Liver (tissue), 9 donors: ENCODE results near the gene ZMYND8. TPM values are rescaled to one million over a fixed set of nuclear protein-coding genes. Genes with fewer than 3 reads are reported as not detected.
"Not testable (repeated sequence)": the region's sequence is repeated elsewhere in the genome, so short reads cannot be mapped to it uniquely, and the experiment has no call there.

ENCODE experiments used
- DNase-seq: peaks from one replicate; pipeline ENCODE4 v3.0.0-alpha.2; 2017; ENCODE audit warnings: low spot score
- H3K27ac ChIP-seq, 2 donors: one replicate each; pipeline ENCODE4 v1.7.0; 2013; ENCODE audit warnings: inconsistent platforms in 2 of 2, low read length in 2 of 2, control low read depth in 1 of 2, low read depth in 1 of 2, mild to moderate bottlenecking in 1 of 2
- H3K27me3 ChIP-seq, 4 donors: one replicate each; pipeline versions ENCODE4 v1.6.1 to v1.7.0; 2013; ENCODE audit warnings: low read length in 3 of 4, inconsistent platforms in 1 of 4, mild to moderate bottlenecking in 1 of 4, moderate library complexity in 1 of 4; ENCODE audit not compliant: control insufficient read depth in 4 of 4, insufficient read depth in 4 of 4
- H3K36me3 ChIP-seq, 4 donors: one replicate each; pipeline versions ENCODE4 v1.6.1 to v1.7.0; 2013; ENCODE audit warnings: low read length in 3 of 4, mild to moderate bottlenecking in 3 of 4, low read depth in 1 of 4, moderate library complexity in 1 of 4; ENCODE audit not compliant: control insufficient read depth in 4 of 4, insufficient read depth in 3 of 4
- H3K4me1 ChIP-seq, 4 donors: one replicate each; pipeline versions ENCODE4 v1.6.1 to v1.7.0; 2013; ENCODE audit warnings: low read length in 3 of 4, mild to moderate bottlenecking in 3 of 4, moderate library complexity in 1 of 4; ENCODE audit not compliant: control insufficient read depth in 4 of 4, insufficient read depth in 4 of 4
- H3K4me3 ChIP-seq, 3 donors: one replicate each; pipeline versions ENCODE4 v1.6.1 to v1.7.0; 2013; ENCODE audit warnings: low read length in 3 of 3, control low read depth in 1 of 3, low read depth in 1 of 3, mild to moderate bottlenecking in 1 of 3
- H3K9ac ChIP-seq, 2 donors: one replicate each; pipeline ENCODE4 v1.7.0; 2013; ENCODE audit warnings: low read length in 2 of 2, mild to moderate bottlenecking in 2 of 2, moderate library complexity in 2 of 2, control low read depth in 1 of 2, low read depth in 1 of 2
- H3K9me3 ChIP-seq, 4 donors: one replicate each; pipeline versions ENCODE4 v1.6.1 to v1.7.0; 2013; ENCODE audit warnings: low read length in 3 of 4; ENCODE audit not compliant: control insufficient read depth in 4 of 4
- ATF3 ChIP-seq: IDR thresholded peaks from 2 replicates; pipeline ENCODE4 v1.6.1; 2016; ENCODE audit warnings: antibody characterized with exemption
- CTCF ChIP-seq: fragments of 150-350 bp; IDR thresholded peaks from 2 replicates; pipeline ENCODE4 v1.5.1; 2017; ENCODE audit warnings: improper control_type of control experiment, low read depth, low read length; ENCODE audit not compliant: missing input control
- FOXA1 ChIP-seq: IDR thresholded peaks from 2 replicates; pipeline ENCODE4 v1.6.1; 2016; ENCODE audit warnings: antibody characterized with exemption
- FOXA2 ChIP-seq: IDR thresholded peaks from 2 replicates; pipeline ENCODE4 v1.6.1; 2016; ENCODE audit warnings: antibody characterized with exemption
- GABPA ChIP-seq, 2 donors: IDR thresholded peaks in 1 of 2; conservative IDR thresholded peaks in 1 of 2; 2 replicates each; pipeline ENCODE4 v1.6.1; 2016; ENCODE audit warnings: antibody characterized with exemption in 2 of 2, mild to moderate bottlenecking in 1 of 2, moderate library complexity in 1 of 2
- HNF4G ChIP-seq: IDR thresholded peaks from 2 replicates; pipeline ENCODE4 v1.6.1; 2016; ENCODE audit warnings: antibody characterized with exemption
- JUND ChIP-seq, 2 donors: IDR thresholded peaks; 2 replicates each; pipeline ENCODE4 v1.6.1; 2016; ENCODE audit warnings: antibody characterized with exemption in 2 of 2
- MAX ChIP-seq: IDR thresholded peaks from 2 replicates; pipeline ENCODE4 v1.6.1; 2016; ENCODE audit warnings: antibody characterized with exemption
- NR2F2 ChIP-seq: IDR thresholded peaks from 2 replicates; pipeline ENCODE4 v1.6.1; 2016; ENCODE audit warnings: antibody characterized with exemption
- RAD21 ChIP-seq, 2 donors: IDR thresholded peaks; 2 replicates each; pipeline ENCODE4 v1.6.1; 2016; ENCODE audit warnings: antibody characterized with exemption in 2 of 2, mild to moderate bottlenecking in 2 of 2
- REST ChIP-seq: IDR thresholded peaks from 2 replicates; pipeline ENCODE4 v1.6.1; 2016; ENCODE audit warnings: antibody characterized with exemption, mild to moderate bottlenecking
- TAF1 ChIP-seq: conservative IDR thresholded peaks from 2 replicates; pipeline ENCODE4 v1.6.1; 2016; ENCODE audit warnings: antibody characterized with exemption, mild to moderate bottlenecking
- YY1 ChIP-seq: IDR thresholded peaks from 2 replicates; pipeline ENCODE4 v1.6.1; 2016; ENCODE audit warnings: antibody characterized with exemption, mild to moderate bottlenecking
- WGBS: extraction: QIAGEN DNeasy Blood & Tissue Kit; methylation state at CpG from one replicate; pipeline ENCODE4 v1.1.7; 2013; 5-methylcytosine and 5-hydroxymethylcytosine counted together
- polyA plus RNA-seq, 2 donors: library from polyadenylated mRNA; stranded (reverse) in 1 of 2; unstranded in 1 of 2; fragments of 200-250 nt in 1 of 2; fragments of >200 nt in 1 of 2; fragmentation: Nextera tagmentation in 1 of 2; extraction: Ambion mirVana in 1 of 2; gene quantifications; one replicate each; pipeline versions ENCODE4 v1.2.1 to v1.2.3, GENCODE V29; 2013 to 2015
- total RNA-seq, 2 donors: library from RNA; depleted of rRNA; stranded (reverse); fragments of >200 nt; gene quantifications; one replicate each; pipeline ENCODE4 v1.2.3, GENCODE V29; 2014
- donor health status: healthy.
- donor health status: healthy.
- donor health status: healthy.
- donor health status: healthy.
- donor health status: healthy.

Gene ZMYND8
- total and polyA plus RNA-seq, 4 donors, result 3.3 to 23.5 (median 6.8) TPM

GRCh38 chr20:47280668-47281067 is 75.8 kb downstream of the ZMYND8 start:
- Histone ChIP-seq H3K9ac (no peak overlapping the region), H3K4me3 (no peak overlapping the region), H3K36me3 (peaks cover 11 to 40% (median 27%) of the 10 kb centered on the region in 4 donors), H3K27ac (no peak overlapping the region), H3K4me1 (no peaks in the 10 kb centered on the region), H3K27me3 (no peaks in the 10 kb centered on the region), H3K9me3 (no peaks in the 10 kb centered on the region)
- no peak for TF ChIP-seq FOXA1
- DNase-seq, result no peak
- WGBS, result 89% methylated on average over 3 of the region's 3 CpGs

GRCh38 chr20:47280228-47280627 is 76.3 kb downstream of the ZMYND8 start:
- no peak for DNase-seq
- 97% methylated on average over 7 of the region's 7 CpGs for WGBS
- Histone ChIP-seq H3K9me3 (no peaks in the 10 kb centered on the region), H3K27me3 (no peaks in the 10 kb centered on the region), H3K4me1 (no peaks in the 10 kb centered on the region), H3K36me3 (peaks cover 11 to 37% (median 26%) of the 10 kb centered on the region in 4 donors), H3K9ac (no peak overlapping the region), H3K27ac (no peak overlapping the region), H3K4me3 (no peak overlapping the region)
- TF ChIP-seq REST (no peak), TAF1 (no peak), FOXA2 (no peak), YY1 (no peak), CTCF (no peak), RAD21 (IDR thresholded peaks at IDR 0.05) (no peak), NR2F2 (no peak), HNF4G (no peak), GABPA (IDR thresholded peaks at IDR 0.05 in 1 of 2, conservative IDR thresholded peaks at IDR 0.05 in 1 of 2) (no peak), MAX (no peak), ATF3 (no peak), JUND (IDR thresholded peaks at IDR 0.05) (no peak), FOXA1 (no peak)

GRCh38 chr20:47278907-47279348 is 77.6 kb downstream of the ZMYND8 start:
- Histone ChIP-seq H3K4me1 (peaks cover 0 to 5% (median 1%) of the 10 kb centered on the region in 4 donors), H3K9me3 (no peaks in the 10 kb centered on the region), H3K36me3 (peaks cover 9 to 32% (median 21%) of the 10 kb centered on the region in 4 donors), H3K9ac (no peak overlapping the region), H3K27me3 (no peaks in the 10 kb centered on the region), H3K4me3 (no peak overlapping the region), H3K27ac (no peak overlapping the region)
- TF ChIP-seq CTCF (no peak), FOXA1 (no peak), NR2F2 (no peak), HNF4G (no peak)
- 96% methylated on average over 8 of the region's 8 CpGs for WGBS
- DNase-seq, result peak; percentile 50

GRCh38 chr20:47277535-47277872 is 79.0 kb downstream of the ZMYND8 start:
- not testable (repeated sequence) for DNase-seq, H3K27ac ChIP-seq, H3K9ac ChIP-seq, H3K4me3 ChIP-seq, H3K4me1 ChIP-seq, H3K9me3 ChIP-seq, H3K27me3 ChIP-seq
- WGBS, result 90% methylated on average over 5 of the region's 5 CpGs
- peaks cover 8 to 23% (median 15%) of the 10 kb centered on the region in 4 donors for H3K36me3 ChIP-seq
